CD4-positive, alpha-beta T cell treated with Interleukin-15 for 4 hours (primary cell): Measurements from ENCODE around the gene TAF6.

ENCODE experiments used
- DNase-seq: peaks from one replicate; pipeline ENCODE4 v3.0.0-alpha.2; 2020; ENCODE audit warnings: low spot score

The TAF6 gene

GRCh38 chr7:100120733-100121036 is 1.5 kb upstream of the TAF6 start:
- no peak for DNase-seq

GRCh38 chr7:100119970-100120732 is 993 bp upstream of the TAF6 start:
- peak; percentile 79 for DNase-seq

- no peak for DNase-seq
These were observed 628 bp downstream of the TAF6 start for GRCh38 chr7:100118388-100119071.

GRCh38 chr7:100115026-100115425 is 4.1 kb downstream of the TAF6 start:
- DNase-seq = no peak

GRCh38 chr7:100111914-100112313 is 7.2 kb downstream of the TAF6 start:
- no peak for DNase-seq

GRCh38 chr7:100111156-100111555 is 8.0 kb downstream of the TAF6 start:
- no peak for DNase-seq

- no peak for DNase-seq
These were observed 9.5 kb downstream of the TAF6 start for GRCh38 chr7:100109521-100110163.

GRCh38 chr7:100107890-100108289 is 11.3 kb downstream of the TAF6 start:
- no peak for DNase-seq

- DNase-seq = no peak
These were observed 11.9 kb downstream of the TAF6 start for GRCh38 chr7:100107125-100107737.

GRCh38 chr7:100106633-100107032 is 12.5 kb downstream of the TAF6 start:
- no peak for DNase-seq

GRCh38 chr7:100105534-100105933 is 13.6 kb downstream of the TAF6 start:
- DNase-seq = no peak

GRCh38 chr7:100102950-100103840 is 16.0 kb downstream of the TAF6 start:
- DNase-seq = no peak

- DNase-seq = peak; percentile 97
These were observed 17.9 kb downstream of the TAF6 start, which contains the start of the genes AP4M1 and MCM7 for GRCh38 chr7:100101016-100101862. Gene AP4M1, plus strand, starts transcription at chr7:100101643. Its CDS starts 72 bp downstream, at chr7:100101715. Gene MCM7, minus strand, starts transcription at chr7:100101397. Its CDS starts 103 bp downstream, at chr7:100101294.

GRCh38 chr7:100100420-100101015 is 18.6 kb downstream of the TAF6 start:
- peak; percentile 84 for DNase-seq

- DNase-seq = no peak
These were observed 19.7 kb downstream of the TAF6 start for GRCh38 chr7:100099452-100099851.

- no peak for DNase-seq
These were observed 20.2 kb downstream of the TAF6 start for GRCh38 chr7:100098913-100099312.

GRCh38 chr7:100095704-100096103 is 23.5 kb downstream of the TAF6 start:
- DNase-seq = no peak

- DNase-seq = no peak
These were observed 23.9 kb downstream of the TAF6 start for GRCh38 chr7:100095289-100095688.

GRCh38 chr7:100093925-100094486 is 25.2 kb downstream of the TAF6 start:
- no peak for DNase-seq

- DNase-seq = no peak
These were observed 25.7 kb downstream of the TAF6 start for GRCh38 chr7:100093498-100093897.
